Loucy (cell line): ENCODE results near the gene SCD5.

Experiments used
- H2AFZ ChIP-seq: fragments of 200-600 bp; sonication (generic); 2 replicates; pipeline ENCODE4 v1.6.0; 2016; ENCODE audit warnings: antibody characterized with exemption, mild to moderate bottlenecking, low read length, moderate library complexity
- H3F3A ChIP-seq: fragments of 200-600 bp; 2 replicates; pipeline ENCODE4 v1.6.0; 2016; ENCODE audit warnings: antibody characterized with exemption, low read depth, mild to moderate bottlenecking
- H3K27me3 ChIP-seq: fragments of 200-600 bp; sonication (generic); 2 replicates; pipeline ENCODE4 v1.6.1; 2014; ENCODE audit warnings: low read length, mild to moderate bottlenecking; ENCODE audit not compliant: insufficient read depth, poor library complexity, severe bottlenecking
- H3K36me3 ChIP-seq: fragments of 200-600 bp; sonication (generic); 2 replicates; pipeline ENCODE4 v1.6.1; 2016; ENCODE audit warnings: low read length; ENCODE audit not compliant: insufficient read depth
- H3K4me1 ChIP-seq: fragments of 200-600 bp; sonication (generic); 2 replicates; pipeline ENCODE4 v1.5.1; 2014; ENCODE audit warnings: low read length, mild to moderate bottlenecking; ENCODE audit not compliant: insufficient read depth, poor library complexity, severe bottlenecking
- H3K4me2 ChIP-seq: fragments of 200-600 bp; sonication (generic); 2 replicates; pipeline ENCODE4 v1.6.0; 2014; ENCODE audit warnings: antibody characterized with exemption, low read length, low read depth, mild to moderate bottlenecking; ENCODE audit not compliant: poor library complexity, severe bottlenecking
- H3K4me3 ChIP-seq: fragments of 200-600 bp; sonication (generic); 2 replicates; pipeline ENCODE4 v1.5.1; 2014; ENCODE audit warnings: low read length, mild to moderate bottlenecking, mixed read lengths; ENCODE audit not compliant: poor library complexity, severe bottlenecking
- H3K79me2 ChIP-seq: fragments of 200-600 bp; sonication (generic); 2 replicates; pipeline ENCODE4 v1.6.1; 2014; ENCODE audit warnings: low read length; ENCODE audit not compliant: insufficient read depth
- H3K9ac ChIP-seq: fragments of 200-600 bp; sonication (generic); 2 replicates; pipeline ENCODE4 v1.6.0; 2014; ENCODE audit warnings: mild to moderate bottlenecking, low read depth, low read length, moderate library complexity; ENCODE audit not compliant: poor library complexity, severe bottlenecking
- H3K9me2 ChIP-seq: fragments of 200-600 bp; sonication (generic); replicated peaks from 2 replicates; pipeline ENCODE4 v1.6.1; 2016; ENCODE audit warnings: low read depth, low read length, mixed read lengths
- H3K9me3 ChIP-seq: fragments of 200-600 bp; sonication (generic); 2 replicates; pipeline ENCODE4 v1.6.1; 2014; ENCODE audit warnings: mild to moderate bottlenecking, antibody characterized with exemption, low read length, low read depth; ENCODE audit not compliant: insufficient read depth
- H4K20me1 ChIP-seq: fragments of 200-600 bp; sonication (generic); 2 replicates; pipeline ENCODE4 v1.6.0; 2014; ENCODE audit warnings: antibody characterized with exemption, low read length, mild to moderate bottlenecking; ENCODE audit not compliant: insufficient read depth, poor library complexity, severe bottlenecking
- EZH2phosphoT487 ChIP-seq: fragments of 200-600 bp; IDR thresholded peaks from 2 replicates; pipeline ENCODE4 v1.6.1; 2018; ENCODE audit warnings: antibody characterized with exemption, mild to moderate bottlenecking, moderate library complexity, borderline replicate concordance
- TF ChIP-seq, protein P1 (sequence below): fragments of 200-600 bp; sonication (generic); conservative IDR thresholded peaks from 2 replicates; pipeline ENCODE4 v1.5.1; 2014; ENCODE audit warnings: mild to moderate bottlenecking, antibody characterized with exemption, low read length

The SCD5 gene

GRCh38 chr4:82810176-82810575 lies 11.6 kb upstream of the SCD5 start:
- no peaks in the 10 kb centered on the region for H3K9me2 ChIP-seq
- no peaks in the 10 kb centered on the region for H3K79me2 ChIP-seq
- H2AFZ ChIP-seq, result no peak overlapping the region
- H3F3A ChIP-seq, result no peaks in the 10 kb centered on the region
- no peaks in the 10 kb centered on the region for H3K36me3 ChIP-seq
- H3K4me1 ChIP-seq, result peaks cover 10% of the 10 kb centered on the region
- no peak overlapping the region for H3K4me3 ChIP-seq
- H3K27me3 ChIP-seq, result no peaks in the 10 kb centered on the region
- H3K9ac ChIP-seq, result no peak overlapping the region
- H4K20me1 ChIP-seq, result no peaks in the 10 kb centered on the region
- no peaks in the 10 kb centered on the region for H3K9me3 ChIP-seq
- TF ChIP-seq, protein P1, sequence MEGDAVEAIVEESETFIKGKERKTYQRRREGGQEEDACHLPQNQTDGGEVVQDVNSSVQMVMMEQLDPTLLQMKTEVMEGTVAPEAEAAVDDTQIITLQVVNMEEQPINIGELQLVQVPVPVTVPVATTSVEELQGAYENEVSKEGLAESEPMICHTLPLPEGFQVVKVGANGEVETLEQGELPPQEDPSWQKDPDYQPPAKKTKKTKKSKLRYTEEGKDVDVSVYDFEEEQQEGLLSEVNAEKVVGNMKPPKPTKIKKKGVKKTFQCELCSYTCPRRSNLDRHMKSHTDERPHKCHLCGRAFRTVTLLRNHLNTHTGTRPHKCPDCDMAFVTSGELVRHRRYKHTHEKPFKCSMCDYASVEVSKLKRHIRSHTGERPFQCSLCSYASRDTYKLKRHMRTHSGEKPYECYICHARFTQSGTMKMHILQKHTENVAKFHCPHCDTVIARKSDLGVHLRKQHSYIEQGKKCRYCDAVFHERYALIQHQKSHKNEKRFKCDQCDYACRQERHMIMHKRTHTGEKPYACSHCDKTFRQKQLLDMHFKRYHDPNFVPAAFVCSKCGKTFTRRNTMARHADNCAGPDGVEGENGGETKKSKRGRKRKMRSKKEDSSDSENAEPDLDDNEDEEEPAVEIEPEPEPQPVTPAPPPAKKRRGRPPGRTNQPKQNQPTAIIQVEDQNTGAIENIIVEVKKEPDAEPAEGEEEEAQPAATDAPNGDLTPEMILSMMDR, result no peak
- TF ChIP-seq EZH2phosphoT487, result no peak
- no peak overlapping the region for H3K4me2 ChIP-seq

- Histone ChIP-seq H3K27me3 (no peaks in the 10 kb centered on the region), H3K79me2 (no peaks in the 10 kb centered on the region), H3K9me2 (no peaks in the 10 kb centered on the region), H2AFZ (no peak overlapping the region), H3K9ac (no peak overlapping the region), H3K4me1 (peaks cover 10% of the 10 kb centered on the region), H3F3A (no peaks in the 10 kb centered on the region), H3K36me3 (no peaks in the 10 kb centered on the region), H3K4me3 (no peak overlapping the region), H4K20me1 (no peaks in the 10 kb centered on the region), H3K9me3 (no peaks in the 10 kb centered on the region), H3K4me2 (no peak overlapping the region)
- no peak for TF ChIP-seq EZH2phosphoT487
- TF ChIP-seq, protein P1, result no peak
Observed at GRCh38 chr4:82809619-82810018, 11.0 kb upstream of the SCD5 start.

- Histone ChIP-seq H2AFZ (no peak overlapping the region), H3K4me3 (no peak overlapping the region), H3K27me3 (no peaks in the 10 kb centered on the region), H3K9me2 (no peaks in the 10 kb centered on the region), H3K36me3 (no peaks in the 10 kb centered on the region), H3K9me3 (no peaks in the 10 kb centered on the region), H3K4me1 (peaks cover 10% of the 10 kb centered on the region), H3K9ac (no peak overlapping the region), H4K20me1 (no peaks in the 10 kb centered on the region), H3K79me2 (no peaks in the 10 kb centered on the region), H3F3A (no peaks in the 10 kb centered on the region), H3K4me2 (no peak overlapping the region)
- TF ChIP-seq, protein P1, result no peak
- no peak for TF ChIP-seq EZH2phosphoT487
Observed at GRCh38 chr4:82803746-82804145, 5.2 kb upstream of the SCD5 start.
